Middle frontal gyrus (tissue), 1 donor: ENCODE results near the gene TVP23B.
"Not testable (repeated sequence)": the region's sequence is repeated elsewhere in the genome, so short reads cannot be mapped to it uniquely, and the experiment has no call there.

Experiments
- DNase-seq: peaks from one replicate; pipeline ENCODE4 v3.0.0-alpha.2; 2015; ENCODE audit warnings: low spot score; ENCODE audit errors: extremely low spot score

The TVP23B gene

GRCh38 chr17:18780991-18781718, at the start of gene TVP23B:
Gene TVP23B (plus strand): TSS chr17:18781183. CDS start chr17:18781294, 111 bp downstream.
- peak; percentile 89 for DNase-seq

- not testable (repeated sequence) for DNase-seq
Measured at GRCh38 chr17:18732438-18732837, 48.5 kb upstream of the TVP23B start.

GRCh38 chr17:18733350-18733749, 47.6 kb upstream of the TVP23B start:
- DNase-seq, result not testable (repeated sequence)

GRCh38 chr17:18739616-18740391, 41.2 kb upstream of the TVP23B start:
- DNase-seq, result not testable (repeated sequence)

- not testable (repeated sequence) for DNase-seq
Measured at GRCh38 chr17:18741228-18741627, 39.8 kb upstream of the TVP23B start.

GRCh38 chr17:18743699-18744421, 37.1 kb upstream of the TVP23B start, which contains the start of gene FBXW10:
Gene FBXW10 (plus strand): TSS chr17:18744054. CDS start chr17:18744245, 191 bp downstream.
- DNase-seq, result not testable (repeated sequence)

- not testable (repeated sequence) for DNase-seq
Measured at GRCh38 chr17:18744726-18745125, 36.3 kb upstream of the TVP23B start.

- not testable (repeated sequence) for DNase-seq
Measured at GRCh38 chr17:18746551-18746950, 34.4 kb upstream of the TVP23B start.

GRCh38 chr17:18747501-18747900, 33.5 kb upstream of the TVP23B start:
- DNase-seq, result not testable (repeated sequence)

- DNase-seq, result not testable (repeated sequence)
Measured at GRCh38 chr17:18750242-18750641, 30.7 kb upstream of the TVP23B start.

GRCh38 chr17:18753829-18754409, 27.1 kb upstream of the TVP23B start:
- not testable (repeated sequence) for DNase-seq

GRCh38 chr17:18755969-18756368, 25.0 kb upstream of the TVP23B start:
- not testable (repeated sequence) for DNase-seq

- DNase-seq, result not testable (repeated sequence)
Measured at GRCh38 chr17:18757368-18758044, 23.5 kb upstream of the TVP23B start.

GRCh38 chr17:18758344-18758743, 22.6 kb upstream of the TVP23B start:
- DNase-seq, result not testable (repeated sequence)

GRCh38 chr17:18760221-18760620, 20.8 kb upstream of the TVP23B start:
- DNase-seq, result not testable (repeated sequence)

GRCh38 chr17:18770572-18770971, 10.4 kb upstream of the TVP23B start:
- DNase-seq, result not testable (repeated sequence)

- DNase-seq, result not testable (repeated sequence)
Measured at GRCh38 chr17:18771066-18771465, 9.9 kb upstream of the TVP23B start.

- no peak for DNase-seq
Measured at GRCh38 chr17:18772471-18772870, 8.5 kb upstream of the TVP23B start.

GRCh38 chr17:18781805-18782204, 822 bp downstream of the TVP23B start:
- not testable (repeated sequence) for DNase-seq

- not testable (repeated sequence) for DNase-seq
Measured at GRCh38 chr17:18785933-18786332, 5.0 kb downstream of the TVP23B start.
